Epithelial cell of prostate (primary cell): ENCODE data around the gene GJD4.

Experiments
- DNase-seq: peaks from one replicate; pipeline ENCODE4 v3.0.0-alpha.2; 2011; ENCODE audit warnings: low read depth, low spot score
- H3K27ac ChIP-seq: fragments of 450-650 bp; 2 replicates; pipeline ENCODE4 v1.5.1; 2017; ENCODE audit warnings: mild to moderate bottlenecking

The GJD4 gene

GRCh38 chr10:35612385-35613106 lies 7.4 kb downstream of the GJD4 start:
- no peak for DNase-seq
- no peak overlapping the region for H3K27ac ChIP-seq

GRCh38 chr10:35613107-35613440 lies 7.9 kb downstream of the GJD4 start:
- DNase-seq, result no peak
- H3K27ac ChIP-seq, result no peak overlapping the region

- no peak overlapping the region for H3K27ac ChIP-seq
- no peak for DNase-seq
These were observed 8.6 kb downstream of the GJD4 start for GRCh38 chr10:35613597-35614226.

DNA sequence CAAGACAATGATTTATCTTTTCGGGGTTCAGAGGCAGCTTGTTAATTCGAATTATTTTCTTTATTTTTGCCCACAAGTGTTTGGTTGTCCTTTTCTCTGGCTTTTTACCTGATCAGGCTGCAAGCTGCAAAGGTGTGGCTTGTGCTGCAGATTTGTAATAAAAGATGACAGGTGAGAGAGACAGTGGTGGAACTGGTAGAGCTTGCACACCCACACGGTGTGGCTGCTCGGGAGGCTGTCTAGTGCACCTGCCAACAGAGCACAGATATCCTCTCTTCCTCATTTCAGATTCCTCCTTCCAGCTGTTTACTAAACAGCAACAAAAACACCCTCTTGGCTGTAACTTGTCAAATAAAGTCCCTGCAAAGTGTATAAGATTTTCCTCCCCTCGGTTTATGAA lies 9.2 kb downstream of the GJD4 start:
- no peak for DNase-seq
- H3K27ac ChIP-seq, result no peak overlapping the region

DNA sequence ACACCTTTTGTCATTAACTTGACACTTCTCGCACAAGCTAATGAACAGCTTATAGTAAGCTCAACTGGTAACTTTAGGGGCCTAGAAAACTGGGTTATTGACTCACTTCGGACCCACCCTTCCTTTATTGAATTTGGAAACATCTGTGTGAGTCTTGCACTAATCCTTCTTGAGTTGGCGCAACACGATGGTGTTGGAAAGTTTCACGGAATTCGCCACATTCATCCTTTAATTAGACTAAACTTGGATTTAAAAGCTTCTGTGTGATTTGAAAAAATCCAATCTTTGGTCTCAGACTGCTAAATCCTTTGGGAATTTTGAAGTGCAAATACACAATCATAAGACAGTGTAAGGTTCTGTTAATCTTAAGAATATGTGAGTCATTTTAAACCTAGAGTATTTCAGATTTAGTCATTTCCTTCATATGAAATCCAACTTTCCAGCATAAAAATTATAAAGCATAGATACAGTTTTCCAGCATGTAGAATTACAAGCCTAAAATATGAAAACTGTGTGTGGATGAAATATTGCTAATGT lies 21.9 kb downstream of the GJD4 start:
- no peak overlapping the region for H3K27ac ChIP-seq
- DNase-seq, result no peak

DNA sequence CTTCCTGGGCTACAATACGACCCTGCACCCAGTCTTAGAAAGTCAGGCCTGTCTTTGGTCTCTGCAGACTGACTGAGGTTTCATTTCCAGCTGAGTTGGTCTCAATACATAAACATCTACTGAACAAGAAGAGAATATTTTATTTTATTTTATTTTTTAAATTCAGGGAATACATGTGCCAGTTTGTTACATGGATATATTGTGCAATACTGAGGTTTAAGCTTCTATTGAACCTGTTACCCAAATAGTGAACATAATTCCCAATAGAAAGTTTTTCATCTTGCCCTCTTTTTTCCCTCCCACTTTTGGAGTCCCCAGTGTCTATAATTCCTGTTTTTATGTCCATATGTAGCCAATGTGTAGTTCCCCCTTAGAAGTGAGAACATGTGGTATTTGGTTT lies 26.3 kb downstream of the GJD4 start:
- no peak overlapping the region for H3K27ac ChIP-seq
- DNase-seq, result no peak

- no peak for DNase-seq
- H3K27ac ChIP-seq, result no peak overlapping the region
These were observed 26.9 kb downstream of the GJD4 start for GRCh38 chr10:35632027-35632426.

DNA sequence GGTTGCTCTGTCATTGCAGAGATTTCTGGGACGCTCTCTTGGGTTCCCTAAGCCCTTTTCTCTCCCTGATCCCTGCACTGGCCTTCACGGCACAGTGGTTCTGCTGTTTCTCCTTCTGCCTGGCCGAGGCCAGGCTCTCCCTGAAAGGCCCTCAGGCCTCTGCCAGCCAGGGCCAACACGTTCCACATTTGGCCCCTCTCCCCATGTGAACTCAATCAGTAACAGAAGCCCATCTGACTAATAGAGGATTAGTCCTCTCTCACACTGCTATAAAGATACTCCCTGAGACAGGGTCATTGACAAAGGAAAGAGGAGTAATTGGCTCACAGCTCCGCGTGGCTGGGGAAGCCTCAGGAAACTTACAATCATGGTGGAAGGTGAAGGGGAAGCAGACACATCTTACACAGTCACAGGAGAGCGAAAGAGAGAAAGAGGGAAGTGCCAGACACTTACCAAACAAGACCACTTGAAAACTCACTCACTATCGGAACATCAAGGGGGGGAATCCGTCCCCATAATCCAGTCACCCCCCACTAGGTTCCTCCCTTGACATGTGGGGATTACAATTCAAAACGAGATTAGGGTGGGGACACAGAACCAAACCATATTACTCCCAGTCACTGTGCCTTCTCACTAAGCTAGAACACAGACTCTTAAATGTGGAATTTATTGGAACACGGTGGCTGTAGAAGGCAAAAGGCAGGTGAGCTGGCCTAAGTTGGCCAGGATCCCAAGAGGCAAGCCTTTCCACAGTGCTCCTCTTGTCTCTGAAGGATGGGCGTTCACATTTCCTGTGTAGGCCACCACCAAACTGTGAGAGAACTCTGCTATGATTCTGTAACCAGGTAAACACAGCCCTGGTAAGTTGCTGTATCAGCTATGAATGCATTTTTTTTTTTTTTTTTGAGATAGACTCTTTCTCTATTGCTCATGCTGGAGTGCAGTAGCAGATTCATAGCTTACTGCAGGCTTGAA lies 28.2 kb downstream of the GJD4 start:
- DNase-seq, result no peak
- no peak overlapping the region for H3K27ac ChIP-seq

DNA sequence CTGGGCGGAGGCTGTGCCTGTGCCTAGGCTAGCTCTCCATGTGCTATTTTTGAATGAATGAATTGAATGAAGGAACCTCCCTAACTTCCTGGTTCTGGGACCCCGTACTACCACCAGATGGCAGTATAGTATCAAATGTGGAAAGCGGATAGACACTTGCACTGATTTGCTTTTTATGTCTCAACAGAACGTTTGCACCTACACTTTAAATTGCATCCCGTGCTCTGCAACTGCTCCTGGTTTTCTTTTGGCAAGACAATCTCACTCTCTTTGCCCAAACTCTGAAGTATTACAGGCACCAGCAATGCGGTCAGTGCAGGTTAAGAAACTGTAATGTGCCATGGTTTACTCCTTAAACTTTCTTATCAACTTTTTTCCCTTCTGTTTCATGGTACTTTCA lies 30.4 kb downstream of the GJD4 start:
- DNase-seq, result no peak
- no peak overlapping the region for H3K27ac ChIP-seq

DNA sequence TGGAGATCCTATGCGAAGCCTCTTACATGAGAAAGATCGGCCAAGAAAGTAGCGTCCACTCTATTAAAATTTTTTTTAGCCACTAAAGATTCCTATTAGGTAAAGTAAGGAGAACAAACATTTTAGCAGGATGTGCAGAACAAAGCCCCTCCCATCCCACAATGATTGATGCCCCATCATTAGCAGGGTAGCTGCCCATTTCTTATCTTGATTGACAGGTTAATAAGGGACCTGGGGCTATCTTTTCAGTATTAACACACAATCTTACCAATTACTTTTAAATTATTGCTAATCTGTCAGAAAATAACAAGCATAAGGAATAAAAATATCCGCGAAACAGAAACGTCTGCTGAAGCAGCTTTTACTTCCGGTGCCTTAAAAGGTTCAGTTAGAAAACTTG lies 31.8 kb downstream of the GJD4 start:
- no peak for DNase-seq
- H3K27ac ChIP-seq, result no peak overlapping the region

DNA sequence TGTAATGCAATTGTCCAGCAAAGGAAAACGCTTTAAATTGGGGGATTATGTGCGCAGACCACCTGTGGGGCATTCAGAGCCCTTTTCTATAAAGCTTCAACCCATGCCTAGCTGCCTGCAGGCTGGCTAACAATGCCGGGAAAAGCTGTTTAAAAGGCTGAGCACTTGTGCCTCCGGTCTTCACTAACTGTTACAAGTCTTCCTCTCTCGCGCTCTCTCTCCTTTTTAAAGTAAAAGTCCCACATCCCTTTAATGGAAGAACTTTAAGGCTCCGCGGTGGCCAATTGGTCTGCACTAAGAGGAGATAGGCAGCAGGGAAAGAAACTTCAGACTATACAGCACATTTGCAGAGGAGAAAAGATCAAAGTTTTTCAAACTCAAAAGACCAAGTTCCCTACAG lies 32.3 kb downstream of the GJD4 start:
- DNase-seq, result no peak
- H3K27ac ChIP-seq, result no peak overlapping the region

DNA sequence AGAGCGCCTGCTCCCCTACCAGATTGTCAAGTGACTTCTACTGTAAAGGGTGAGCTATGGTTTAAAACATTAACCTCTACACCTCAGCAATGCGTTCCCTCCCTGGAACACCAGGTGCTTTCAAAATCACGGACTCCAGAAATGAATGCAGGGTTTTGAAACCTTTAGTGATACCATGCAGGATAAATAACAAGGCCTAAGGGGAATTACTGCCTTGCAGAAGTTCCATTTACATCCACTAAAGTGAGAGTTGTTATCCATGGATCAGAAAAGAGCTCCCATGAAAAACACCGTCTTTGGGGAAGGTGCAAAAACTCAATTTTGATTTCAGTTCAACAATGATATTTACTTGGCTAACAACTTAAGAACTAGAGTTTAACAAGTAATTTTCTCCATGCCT lies 33.0 kb downstream of the GJD4 start:
- no peak for DNase-seq

DNA sequence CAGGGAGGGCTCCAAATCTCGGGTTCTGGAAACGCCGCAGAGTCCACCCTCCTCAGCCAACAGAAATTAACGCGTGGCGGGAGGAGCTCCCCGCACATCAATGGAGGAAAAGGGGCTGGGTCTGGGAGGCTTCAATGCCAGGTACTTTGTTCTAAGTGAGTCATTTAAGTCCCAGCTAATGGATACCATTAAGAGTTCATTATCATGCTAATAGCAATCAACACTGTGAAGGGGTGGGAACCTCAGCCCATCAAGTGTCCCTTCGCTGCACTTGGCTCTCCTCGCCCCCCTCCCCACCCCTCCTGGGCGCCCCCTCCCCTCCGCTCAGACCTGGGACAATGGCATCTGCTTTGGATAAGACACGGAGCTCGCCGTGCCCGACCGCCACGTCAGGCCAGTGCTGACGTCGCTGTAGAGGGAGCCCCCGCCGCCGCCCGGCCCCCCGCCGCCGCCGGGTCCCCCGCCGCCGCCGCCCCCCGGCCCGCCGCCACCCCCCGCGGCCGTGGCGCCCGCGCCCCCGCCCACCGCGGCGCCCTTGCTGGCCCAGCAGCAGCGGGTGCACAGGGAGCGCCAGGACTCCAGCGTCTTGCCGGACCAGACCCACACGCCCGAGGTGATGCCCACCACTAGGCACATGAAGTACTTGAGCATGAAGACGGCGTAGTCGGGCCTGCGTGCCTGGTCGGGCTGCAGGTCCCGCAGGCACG lies 34.0 kb downstream of the GJD4 start:
- no peak for DNase-seq
- no peak overlapping the region for H3K27ac ChIP-seq

More for the DNA sequence above, 33.0 kb downstream of the GJD4 start:
- H3K27ac ChIP-seq, result no peak overlapping the region

GRCh38 chr10:35639728-35640401 lies 34.7 kb downstream of the GJD4 start:
- no peak overlapping the region for H3K27ac ChIP-seq
- no peak for DNase-seq

DNA sequence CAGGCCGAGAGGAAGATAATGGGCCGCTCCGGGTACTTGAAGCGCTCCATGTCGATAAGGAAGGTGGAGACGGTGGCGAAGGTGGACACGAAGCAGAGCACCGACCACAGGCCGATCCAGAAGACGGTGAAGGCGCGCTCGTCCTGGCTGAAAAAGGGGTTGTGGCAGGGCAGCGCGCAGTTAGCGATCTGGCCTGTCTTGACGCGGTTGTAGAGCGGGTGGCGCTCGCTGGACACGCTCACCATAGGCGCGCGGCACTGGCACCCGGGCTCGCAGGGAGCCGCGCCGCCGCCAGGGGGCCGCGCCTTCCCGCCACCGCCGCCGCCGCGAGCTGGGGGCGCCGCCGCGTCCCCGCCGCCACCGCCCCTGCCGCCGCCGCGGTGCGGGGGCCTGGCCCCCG lies 35.3 kb downstream of the GJD4 start:
- DNase-seq, result no peak
- H3K27ac ChIP-seq, result no peak overlapping the region

- DNase-seq, result peak; percentile 79
These were observed 36.0 kb downstream of the GJD4 start for GRCh38 chr10:35640951-35641675.

GRCh38 chr10:35641676-35642034 lies 36.5 kb downstream of the GJD4 start:
- DNase-seq, result no peak
- peak overlapping the region; percentile 45 for H3K27ac ChIP-seq

More at GRCh38 chr10:35640951-35641675, 36.0 kb downstream of the GJD4 start:
- peak overlapping the region; percentile 45 for H3K27ac ChIP-seq

DNA sequence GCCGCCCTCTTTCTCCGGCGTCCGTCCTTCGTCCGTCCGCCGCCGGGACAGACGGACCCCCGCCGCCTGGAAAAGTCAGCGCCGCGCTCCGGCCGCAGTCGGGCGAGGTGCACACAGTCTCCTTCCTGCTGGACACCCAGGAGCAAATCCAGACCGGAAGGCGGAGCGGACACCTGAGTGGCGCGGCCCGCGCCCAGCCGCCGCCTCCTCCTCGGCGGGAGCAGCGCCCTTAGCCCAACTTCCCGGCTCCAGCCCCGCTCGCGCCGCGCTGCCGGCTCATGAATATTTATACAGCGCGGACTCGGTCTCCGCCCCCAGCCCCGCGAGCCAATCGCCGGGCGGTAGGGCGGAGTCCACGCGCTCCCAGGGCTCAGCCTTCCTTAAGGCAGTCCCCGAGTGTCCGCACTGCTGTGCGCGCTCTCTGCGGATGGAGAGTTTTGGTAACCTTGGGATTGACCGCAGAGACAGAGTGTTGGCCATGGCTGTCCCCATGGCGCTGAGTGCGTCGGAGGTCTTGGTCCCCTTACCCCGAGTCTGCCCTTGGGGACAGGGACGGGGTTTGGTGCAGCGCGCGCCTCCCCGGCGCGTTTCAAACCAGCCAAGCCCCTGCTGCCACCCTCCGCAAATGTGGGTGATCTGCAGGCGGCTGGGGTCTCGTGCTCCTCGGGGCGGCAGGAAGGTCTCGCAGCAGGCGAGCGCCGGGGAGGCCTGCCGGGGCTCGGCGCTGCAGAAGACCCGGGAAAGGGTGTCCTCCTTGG lies 37.1 kb downstream of the GJD4 start, which contains the start of gene FZD8:
Gene FZD8, minus strand, starts transcription at position 262 of the 758 bp plus-strand sequence. CDS start 867 bp downstream, outside the sequence.
- peak; percentile 64 for DNase-seq
- peak within 1 kb of the TSS; percentile 45 for H3K27ac ChIP-seq
